Heart right ventricle (tissue), 16 donors: ENCODE measurements around the gene CPED1. TPM values are rescaled to one million over a fixed set of nuclear protein-coding genes. Genes with fewer than 3 reads are reported as not detected.

Experiments
- ATAC-seq, 8 donors: fragments of 200-7000 bp; cut with Tn5 transposase; one replicate each; pipeline ENCODE4 v1.9.1; 2020; ENCODE audit warnings: mild to moderate bottlenecking in 8 of 8, moderate library complexity in 8 of 8, moderate number of reproducible peaks in 1 of 8
- DNase-seq, 2 donors: peaks; one replicate each; pipeline ENCODE4 v3.0.0-alpha.2; 2020
- H3K27ac ChIP-seq, 10 donors: fragments of 200-600 bp; sonication (generic) in 2 of 10; one replicate each; pipeline versions ENCODE4 v1.5.0 to v1.8.0; 2020 to 2022; ENCODE audit warnings: mild to moderate bottlenecking in 3 of 10
- H3K27me3 ChIP-seq, 7 donors: fragments of 200-600 bp; one replicate each; pipeline ENCODE4 v1.8.0; 2021 to 2022; ENCODE audit warnings: mild to moderate bottlenecking in 2 of 7
- H3K36me3 ChIP-seq, 9 donors: fragments of 200-600 bp; sonication (generic) in 1 of 9; one replicate each; pipeline versions ENCODE4 v1.5.0 to v1.8.0; 2020 to 2022; ENCODE audit warnings: mild to moderate bottlenecking in 2 of 9
- H3K4me1 ChIP-seq, 9 donors: fragments of 200-600 bp; sonication (generic) in 1 of 9; one replicate each; pipeline versions ENCODE4 v1.5.0 to v1.8.0; 2020 to 2022; ENCODE audit warnings: mild to moderate bottlenecking in 4 of 9
- H3K4me3 ChIP-seq, 10 donors: fragments of 200-600 bp; sonication (generic) in 2 of 10; one replicate each; pipeline versions ENCODE4 v1.5.0 to v1.8.0; 2020 to 2022; ENCODE audit warnings: mild to moderate bottlenecking in 7 of 10, moderate library complexity in 2 of 10
- H3K9me3 ChIP-seq, 11 donors: fragments of 200-600 bp in 10 of 11; sonication (generic) in 2 of 11; one replicate each; pipeline versions ENCODE4 v1.5.0 to v1.8.0; 2013 to 2022; ENCODE audit warnings: mild to moderate bottlenecking in 2 of 11, control low read depth in 1 of 11, moderate library complexity in 1 of 11
- WGBS, 2 donors: extraction: QIAGEN DNeasy Blood & Tissue Kit; methylation state at CpG; one replicate each; pipeline ENCODE4 v1.1.7; 2013; ENCODE audit warnings: inconsistent platforms in 1 of 2; 5-methylcytosine and 5-hydroxymethylcytosine counted together
- intact Hi-C, 10 donors: fragments of 100-400 bp; cut with DNase I; formaldehyde crosslinking; loops; one replicate each; pipeline versions ENCODE4 v1.11.1 to v1.14.2; 2022
- polyA plus RNA-seq, 2 donors: library from polyadenylated mRNA; stranded (reverse); fragments of 200-250 nt; gene quantifications; one replicate each; pipeline ENCODE4 v1.2.3, GENCODE V29; 2013
- total RNA-seq, 10 donors: library from RNA; stranded (reverse); fragmentation: NEBNext Ultra II Directional in 3 of 10; extraction: Animal tissue kit (Norgen Biotek cat#: 25700) in 3 of 10; gene quantifications; one replicate each; pipeline versions ENCODE4 v1.2.1 to v1.2.4, GENCODE V29; 2021 to 2023
- TF ChIP-seq, protein P1 (sequence below), 9 donors: fragments of 200-600 bp; sonication (generic) in 2 of 9; IDR thresholded peaks; one replicate each; pipeline versions ENCODE4 v1.5.0 to v1.8.0; 2021 to 2022; ENCODE audit warnings: antibody characterized with exemption in 9 of 9, mild to moderate bottlenecking in 5 of 9, moderate library complexity in 1 of 9
- donor health status: Arrhythmogenic right ventricular cardiomyopathy.
- donor health status: ischemic (EF 13 %, LVEDD 7.1; RV severe dilation, severe dysfunction).
- donor health status: healthy with polysubstance abuse.
- donor health status: DM: no; HTN: yes; CAD: no.
- donor health status: DM: no; HTN: no; CAD: no.
- donor health status: ischemic (EF 25% LVEDD 6.9; RV normal size, moderate dysfunction).
- donor health status: ischemic (EF 25% LVEDD 5.7; RV mildly dilated, moderate dysfunction).
- donor health status: healthy.
- donor health status: DM: yes; HTN: yes; CAD: no.
- donor health status: Ischemic cardiomyopathy.
- donor health status: ischemic (EF 35%, LVEDD 5.7; RV mildly dilated, moderate dysfunction).
- donor health status: nonischemic (EF 11% LVEDD 7.7; RV severe dilation, severe dysfunction).
- donor health status: DM: yes; HTN: yes; CAD: no.
- donor health status: PGD.
- donor health status: ischemic (EF 29% LVEDD 5.4; RV normal size, mild dysfunction).
- donor health status: nonischemic (EF 23%, LVEDD 6.1; RV moderate dilation, normal function).

The CPED1 gene
- total and polyA plus RNA-seq, 12 donors: 3.9 to 56.5 (median 31.2) TPM

DNA sequence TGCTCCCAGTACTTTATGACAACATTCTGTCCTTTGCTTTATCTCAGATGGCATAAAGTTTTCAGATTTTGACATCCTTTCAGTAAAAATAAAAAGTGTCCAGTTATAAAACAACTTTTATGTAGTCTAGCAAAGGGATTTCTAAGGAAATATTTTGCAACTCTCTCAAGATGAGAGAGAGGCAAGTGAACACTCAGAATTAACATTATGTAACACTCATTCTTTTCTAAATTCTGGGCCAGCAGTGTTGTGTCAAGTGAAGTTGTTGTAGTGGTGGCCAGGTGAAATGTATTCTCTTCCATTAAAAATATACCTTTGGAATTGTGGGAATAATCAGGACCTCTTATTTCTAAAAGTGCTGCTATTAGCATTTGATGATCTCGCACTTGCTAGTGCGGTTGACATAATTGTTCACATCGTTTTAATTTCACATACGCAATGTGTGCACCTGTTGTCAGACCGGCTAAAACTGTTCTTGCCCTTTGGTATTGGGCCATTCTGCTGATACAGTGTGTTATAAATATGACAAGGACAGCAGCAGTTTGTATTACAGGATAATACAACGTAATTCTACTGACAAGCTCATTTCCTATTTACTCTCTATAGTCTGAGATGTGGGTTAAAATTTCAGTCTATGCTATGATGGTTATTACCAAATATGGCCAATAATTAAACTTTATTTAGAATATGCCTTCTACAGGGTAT, 23.8 kb downstream of the CPED1 start:
- Histone ChIP-seq H3K27me3 (no peaks in the 10 kb centered on the region), H3K27ac (peak overlapping the region in 7 of 10 donors; percentile 7 to 61 (median 37)), H3K4me3 (no peak overlapping the region), H3K9me3 (no peaks in the 10 kb centered on the region), H3K4me1 (peaks cover 0 to 52% (median 42%) of the 10 kb centered on the region in 9 donors), H3K36me3 (peaks cover 0 to 19% (median 0%) of the 10 kb centered on the region in 9 donors)
- DNase-seq: no peak
- intact Hi-C loops: no loop called here
- WGBS, 2 donors: 63% methylated on average over 6 of the region's 6 CpGs
- ATAC-seq: peak in 6 of 8 donors; percentile 50 to 76 (median 70)
- TF ChIP-seq, protein P1, sequence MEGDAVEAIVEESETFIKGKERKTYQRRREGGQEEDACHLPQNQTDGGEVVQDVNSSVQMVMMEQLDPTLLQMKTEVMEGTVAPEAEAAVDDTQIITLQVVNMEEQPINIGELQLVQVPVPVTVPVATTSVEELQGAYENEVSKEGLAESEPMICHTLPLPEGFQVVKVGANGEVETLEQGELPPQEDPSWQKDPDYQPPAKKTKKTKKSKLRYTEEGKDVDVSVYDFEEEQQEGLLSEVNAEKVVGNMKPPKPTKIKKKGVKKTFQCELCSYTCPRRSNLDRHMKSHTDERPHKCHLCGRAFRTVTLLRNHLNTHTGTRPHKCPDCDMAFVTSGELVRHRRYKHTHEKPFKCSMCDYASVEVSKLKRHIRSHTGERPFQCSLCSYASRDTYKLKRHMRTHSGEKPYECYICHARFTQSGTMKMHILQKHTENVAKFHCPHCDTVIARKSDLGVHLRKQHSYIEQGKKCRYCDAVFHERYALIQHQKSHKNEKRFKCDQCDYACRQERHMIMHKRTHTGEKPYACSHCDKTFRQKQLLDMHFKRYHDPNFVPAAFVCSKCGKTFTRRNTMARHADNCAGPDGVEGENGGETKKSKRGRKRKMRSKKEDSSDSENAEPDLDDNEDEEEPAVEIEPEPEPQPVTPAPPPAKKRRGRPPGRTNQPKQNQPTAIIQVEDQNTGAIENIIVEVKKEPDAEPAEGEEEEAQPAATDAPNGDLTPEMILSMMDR (IDR thresholded peaks at IDR 0.05): no peak

DNA sequence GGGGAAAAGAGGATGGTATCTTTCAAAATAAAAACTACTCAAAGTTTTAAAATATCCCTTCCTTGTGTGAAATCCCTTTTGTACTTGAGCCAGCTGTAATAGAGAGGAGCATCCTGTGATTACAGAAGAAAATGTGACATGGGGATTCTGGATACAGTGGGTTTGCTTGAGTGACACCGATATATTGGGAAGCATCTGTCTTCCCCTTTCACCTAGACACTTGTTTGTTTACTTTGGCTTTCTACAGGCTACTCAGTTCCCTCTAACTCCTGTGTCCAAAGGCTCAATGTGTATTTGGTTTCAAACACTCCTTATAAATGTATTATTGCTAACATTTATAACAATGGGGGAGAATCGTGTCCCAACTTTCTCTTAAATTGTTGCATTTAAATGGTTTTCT, 24.4 kb downstream of the CPED1 start:
- Histone ChIP-seq H3K27ac (peak overlapping the region in 6 of 10 donors; percentile 32 to 61 (median 46)), H3K9me3 (no peaks in the 10 kb centered on the region), H3K27me3 (no peaks in the 10 kb centered on the region), H3K4me1 (peaks cover 0 to 52% (median 42%) of the 10 kb centered on the region in 9 donors), H3K4me3 (no peak overlapping the region), H3K36me3 (peaks cover 0 to 19% (median 0%) of the 10 kb centered on the region in 9 donors)
- no peak for DNase-seq
- peak in 3 of 8 donors; percentile 25 to 42 (median 36) for ATAC-seq
- intact Hi-C loops: no loop called here
- WGBS, 2 donors: 46 to 60% methylated on average over 2 of the region's 2 CpGs
- TF ChIP-seq, protein P1 (IDR thresholded peaks at IDR 0.05): no peak

DNA sequence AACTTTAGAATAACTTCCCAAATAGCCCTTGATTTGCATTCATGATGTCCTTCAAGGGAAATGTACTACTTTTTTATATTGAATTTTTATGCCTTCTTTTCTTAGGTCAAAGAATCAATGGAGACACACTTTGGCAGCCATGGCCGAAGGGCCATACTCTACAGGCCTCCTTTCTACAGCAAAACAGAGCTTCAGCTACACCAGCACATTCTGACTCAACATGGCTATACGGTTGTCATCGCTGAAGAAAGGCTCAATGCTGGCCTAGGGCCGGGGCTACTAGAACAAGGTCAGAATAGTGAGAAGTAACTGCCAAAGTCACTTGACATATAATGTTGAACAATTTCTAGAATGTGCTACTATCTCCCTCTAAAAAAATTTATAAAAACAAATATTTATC, 27.0 kb downstream of the CPED1 start:
- Histone ChIP-seq H3K4me1 (peaks cover 0 to 78% (median 66%) of the 10 kb centered on the region in 9 donors), H3K27me3 (no peaks in the 10 kb centered on the region), H3K4me3 (no peak overlapping the region), H3K36me3 (peaks cover 0 to 19% (median 0%) of the 10 kb centered on the region in 9 donors), H3K27ac (peak overlapping the region in 7 of 10 donors; percentile 4 to 82 (median 38)), H3K9me3 (peaks cover 0 to 3% (median 0%) of the 10 kb centered on the region in 11 donors)
- TF ChIP-seq, protein P1 (IDR thresholded peaks at IDR 0.05): no peak
- ATAC-seq (no peak), DNase-seq (no peak)
- 84 to 93% methylated on average over 4 of the region's 4 CpGs for WGBS, 2 donors
- intact Hi-C loops: no loop called here

DNA sequence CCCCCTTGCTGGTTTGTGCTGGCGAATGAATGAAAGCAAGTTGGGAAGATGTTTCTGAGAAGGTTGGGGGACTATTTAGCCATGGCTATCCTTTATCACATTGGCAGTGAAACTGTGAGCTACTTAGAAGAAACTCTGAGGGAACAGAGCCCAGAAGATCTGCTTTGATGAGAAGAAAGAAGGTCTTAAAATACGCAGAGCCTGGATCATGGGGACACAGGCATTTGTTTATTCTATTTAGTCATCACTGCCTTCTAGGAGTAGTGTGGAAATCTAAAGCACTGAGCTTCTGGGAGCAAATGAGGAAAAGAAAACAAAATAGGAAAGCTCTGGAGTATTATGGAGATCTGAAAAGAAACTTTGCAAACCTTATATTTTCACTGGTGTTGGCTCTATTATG, 28.5 kb downstream of the CPED1 start:
- peak in 7 of 8 donors; percentile 34 to 60 (median 55) for ATAC-seq
- peak in 1 of 2 donors; percentile 18 for DNase-seq
- WGBS, 2 donors: 72 to 79% methylated on average over 2 of the region's 2 CpGs
- Histone ChIP-seq H3K4me1 (peaks cover 0 to 84% (median 68%) of the 10 kb centered on the region in 9 donors), H3K27me3 (no peaks in the 10 kb centered on the region), H3K4me3 (no peak overlapping the region), H3K9me3 (peaks cover 0 to 3% (median 0%) of the 10 kb centered on the region in 11 donors), H3K36me3 (peaks cover 0 to 19% (median 0%) of the 10 kb centered on the region in 9 donors), H3K27ac (peak overlapping the region in 8 of 10 donors; percentile 1 to 82 (median 74))
- TF ChIP-seq, protein P1 (IDR thresholded peaks at IDR 0.05): no peak
- intact Hi-C loops: no loop called here
